HepG2 (cell line): Measurements from ENCODE around the gene PSMC5.

Experiments
- EZH2 ChIP-seq: conservative IDR thresholded peaks from 2 replicates; pipeline ENCODE4 v1.6.1; 2012; ENCODE audit warnings: mild to moderate bottlenecking, low read depth, low read length, moderate library complexity
- ZSCAN29 ChIP-seq: sonication (generic); formaldehyde crosslinking; conservative IDR thresholded peaks from 2 replicates; pipeline ENCODE4 v1.4.0; 2020; ENCODE audit warnings: mild to moderate bottlenecking, missing genetic modification reagents
- TF ChIP-seq, protein P1 (sequence below): IDR thresholded peaks from 2 replicates; pipeline ENCODE4 v1.6.1; 2012; ENCODE audit warnings: low read length, improper control_type of control experiment

- TF ChIP-seq, protein P1, sequence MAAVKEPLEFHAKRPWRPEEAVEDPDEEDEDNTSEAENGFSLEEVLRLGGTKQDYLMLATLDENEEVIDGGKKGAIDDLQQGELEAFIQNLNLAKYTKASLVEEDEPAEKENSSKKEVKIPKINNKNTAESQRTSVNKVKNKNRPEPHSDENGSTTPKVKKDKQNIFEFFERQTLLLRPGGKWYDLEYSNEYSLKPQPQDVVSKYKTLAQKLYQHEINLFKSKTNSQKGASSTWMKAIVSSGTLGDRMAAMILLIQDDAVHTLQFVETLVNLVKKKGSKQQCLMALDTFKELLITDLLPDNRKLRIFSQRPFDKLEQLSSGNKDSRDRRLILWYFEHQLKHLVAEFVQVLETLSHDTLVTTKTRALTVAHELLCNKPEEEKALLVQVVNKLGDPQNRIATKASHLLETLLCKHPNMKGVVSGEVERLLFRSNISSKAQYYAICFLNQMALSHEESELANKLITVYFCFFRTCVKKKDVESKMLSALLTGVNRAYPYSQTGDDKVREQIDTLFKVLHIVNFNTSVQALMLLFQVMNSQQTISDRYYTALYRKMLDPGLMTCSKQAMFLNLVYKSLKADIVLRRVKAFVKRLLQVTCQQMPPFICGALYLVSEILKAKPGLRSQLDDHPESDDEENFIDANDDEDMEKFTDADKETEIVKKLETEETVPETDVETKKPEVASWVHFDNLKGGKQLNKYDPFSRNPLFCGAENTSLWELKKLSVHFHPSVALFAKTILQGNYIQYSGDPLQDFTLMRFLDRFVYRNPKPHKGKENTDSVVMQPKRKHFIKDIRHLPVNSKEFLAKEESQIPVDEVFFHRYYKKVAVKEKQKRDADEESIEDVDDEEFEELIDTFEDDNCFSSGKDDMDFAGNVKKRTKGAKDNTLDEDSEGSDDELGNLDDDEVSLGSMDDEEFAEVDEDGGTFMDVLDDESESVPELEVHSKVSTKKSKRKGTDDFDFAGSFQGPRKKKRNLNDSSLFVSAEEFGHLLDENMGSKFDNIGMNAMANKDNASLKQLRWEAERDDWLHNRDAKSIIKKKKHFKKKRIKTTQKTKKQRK, result no peak
- TF ChIP-seq ZSCAN29 (CRISPR knock-in tag) (no peak), EZH2 (no peak)
Measured at GRCh38 chr17:63830278-63830677, 3.0 kb downstream of the PSMC5 start.
